NCI-H82 treated with DMSO at 0.1 percent for 48 hours (cell line): Measurements from ENCODE around the gene C5.

Experiments used
- DNase-seq: peaks from one replicate; lab custom pipeline; 2025; ENCODE audit not compliant: unreplicated experiment; lab: John Stamatoyannopoulos, UW

C5 gene

GRCh38 chr9:120942186-120943001 is 107.7 kb downstream of the C5 start:
- no peak for DNase-seq

DNA sequence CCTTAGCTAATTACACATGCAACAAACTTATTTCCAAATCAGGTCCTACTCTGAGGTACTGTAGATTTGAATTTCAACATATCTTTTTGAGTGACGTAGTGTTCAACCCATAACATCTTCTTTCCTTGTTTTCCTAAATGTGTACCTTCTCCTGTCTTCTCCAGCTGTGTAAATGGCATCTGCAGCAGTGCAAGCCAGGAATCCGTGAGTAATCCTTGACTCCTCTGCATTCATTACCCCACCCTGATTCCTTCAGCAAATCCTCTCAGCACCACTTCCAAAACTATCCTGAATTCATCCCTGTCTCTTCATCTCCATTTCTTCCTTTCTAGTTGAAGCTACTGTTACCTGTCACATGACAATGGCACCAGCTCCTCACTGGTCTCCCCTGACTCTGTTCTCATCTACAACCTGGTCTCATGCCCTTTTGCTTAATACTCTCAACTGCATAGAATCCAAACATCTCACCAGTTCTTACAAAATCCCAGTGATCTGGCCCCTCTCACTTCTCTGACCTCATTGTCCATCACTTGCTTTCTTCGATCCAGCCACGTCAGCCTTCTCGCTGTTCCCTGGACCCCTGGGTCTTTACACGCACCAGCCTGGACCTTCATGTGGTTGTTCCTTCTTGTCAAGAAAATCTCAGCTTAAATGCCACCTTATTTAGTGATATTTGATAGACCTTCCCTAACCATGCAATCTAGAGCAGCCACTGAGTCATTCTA is 108.9 kb downstream of the C5 start:
- DNase-seq: no peak

- DNase-seq: no peak
Observed at GRCh38 chr9:120940573-120940972, 109.5 kb downstream of the C5 start.

DNA sequence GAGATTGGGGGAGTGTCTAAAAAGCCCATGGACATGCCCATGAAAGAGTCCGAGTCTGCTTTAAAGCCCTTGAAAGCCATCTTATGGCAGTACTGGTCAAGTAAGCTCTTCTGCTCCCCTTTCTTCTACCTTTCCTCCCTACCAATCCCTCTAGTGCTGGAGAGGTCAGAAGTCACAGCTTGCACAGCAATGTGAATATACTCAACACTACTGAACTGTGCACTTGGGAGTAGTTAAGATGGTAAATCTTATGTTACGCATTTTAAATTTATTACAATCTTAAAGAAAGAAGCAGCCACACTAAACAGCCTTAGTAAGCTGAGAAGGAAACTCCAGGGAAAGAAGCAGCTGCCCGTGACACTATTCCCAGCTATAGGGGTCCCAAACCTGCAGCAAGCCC is 111.2 kb downstream of the C5 start:
- no peak for DNase-seq

- no peak for DNase-seq
Observed at GRCh38 chr9:120937596-120937995, 112.5 kb downstream of the C5 start.

- DNase-seq: no peak
Observed at GRCh38 chr9:120937127-120937526, 112.9 kb downstream of the C5 start.

GRCh38 chr9:120936764-120937122 is 113.3 kb downstream of the C5 start:
- DNase-seq: no peak

- DNase-seq: peak; percentile 79
Observed at GRCh38 chr9:120936011-120936763, 113.9 kb downstream of the C5 start.

DNA sequence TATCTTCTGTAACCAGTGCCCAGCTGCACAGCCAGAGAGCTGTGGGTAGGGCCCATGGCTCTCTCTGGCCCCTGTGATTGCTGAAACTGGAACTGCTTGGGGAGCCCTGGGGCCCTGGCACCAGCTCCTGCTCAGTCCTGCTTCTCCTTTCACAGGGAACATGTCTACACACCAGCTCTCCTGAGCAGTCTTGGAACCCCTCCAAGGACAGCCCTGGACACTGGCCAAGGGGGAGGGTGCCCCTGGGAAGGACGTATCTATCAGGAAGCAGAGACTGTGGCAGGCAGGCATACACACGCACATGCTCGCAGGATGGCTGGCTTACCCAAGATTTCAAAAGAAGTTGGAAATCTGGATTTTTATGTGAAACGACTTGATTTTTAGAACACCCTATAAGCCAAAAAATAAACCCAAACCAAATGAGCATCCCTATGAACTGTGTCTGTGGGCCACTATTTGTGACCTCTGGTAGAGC is 114.7 kb downstream of the C5 start:
- peak; percentile 39 for DNase-seq

DNA sequence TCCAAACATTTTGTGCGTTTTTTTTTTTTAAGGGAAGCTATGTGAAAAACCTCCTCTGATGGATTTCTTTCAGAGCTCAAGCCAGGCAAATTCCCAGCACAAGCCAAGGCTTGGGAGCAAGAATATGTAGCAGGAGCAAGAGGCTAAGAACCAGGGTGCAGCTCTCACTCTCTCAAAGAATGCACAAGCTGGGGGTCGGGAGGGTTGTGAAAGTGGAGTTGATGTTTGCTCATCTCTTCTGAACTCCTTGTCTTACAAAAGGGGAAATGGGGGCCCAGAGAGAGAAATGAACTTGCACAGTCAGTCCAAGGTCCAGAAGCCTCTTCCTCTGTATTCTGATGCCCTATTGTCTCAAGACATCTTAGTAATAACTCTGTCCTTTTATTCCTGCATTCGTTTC is 115.8 kb downstream of the C5 start:
- DNase-seq: no peak

- DNase-seq: no peak
Observed at GRCh38 chr9:120933310-120934055, 116.6 kb downstream of the C5 start.

GRCh38 chr9:120932086-120932823 is 117.8 kb downstream of the C5 start:
- peak; percentile 74 for DNase-seq

DNA sequence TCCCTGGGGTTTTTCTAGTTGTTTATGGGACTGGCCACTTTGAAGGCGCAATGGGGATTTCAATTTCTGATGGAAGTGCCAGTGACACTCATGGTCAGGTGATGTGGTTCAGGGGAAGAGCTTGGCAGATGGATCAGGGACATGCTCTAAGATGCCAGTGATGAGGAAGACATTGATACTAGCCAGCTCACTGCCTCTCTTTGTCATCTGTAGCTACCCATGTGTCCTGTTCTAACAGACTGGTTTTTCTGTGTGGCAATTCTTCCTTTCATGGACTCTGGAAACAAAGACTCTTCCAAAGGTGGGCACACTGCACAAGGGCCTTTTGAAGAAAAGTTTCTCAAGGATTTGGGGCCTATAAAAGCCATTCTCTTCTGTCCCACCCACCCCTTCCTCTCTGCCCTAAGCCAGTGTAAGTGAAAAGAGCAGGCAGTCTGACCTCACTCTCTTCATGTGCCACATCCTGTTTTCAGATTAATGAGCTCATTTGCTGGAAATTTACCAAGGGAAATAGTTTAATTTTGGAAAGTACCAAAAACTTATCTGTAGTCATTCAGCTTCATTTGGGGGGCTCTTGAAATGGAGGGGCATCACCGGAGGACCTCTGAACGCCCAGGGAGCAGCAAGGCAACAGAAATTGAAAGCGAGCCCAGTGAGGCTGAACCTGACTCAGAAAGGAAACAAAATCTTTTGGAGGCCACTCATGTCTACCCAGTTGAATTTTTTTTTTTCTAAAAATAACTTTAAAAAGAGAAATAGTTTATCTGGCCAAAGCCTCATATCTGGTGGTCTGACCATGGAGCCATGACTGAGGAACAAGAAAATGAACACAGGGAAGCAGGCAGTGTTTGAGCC is 118.6 kb downstream of the C5 start:
- DNase-seq: no peak

DNA sequence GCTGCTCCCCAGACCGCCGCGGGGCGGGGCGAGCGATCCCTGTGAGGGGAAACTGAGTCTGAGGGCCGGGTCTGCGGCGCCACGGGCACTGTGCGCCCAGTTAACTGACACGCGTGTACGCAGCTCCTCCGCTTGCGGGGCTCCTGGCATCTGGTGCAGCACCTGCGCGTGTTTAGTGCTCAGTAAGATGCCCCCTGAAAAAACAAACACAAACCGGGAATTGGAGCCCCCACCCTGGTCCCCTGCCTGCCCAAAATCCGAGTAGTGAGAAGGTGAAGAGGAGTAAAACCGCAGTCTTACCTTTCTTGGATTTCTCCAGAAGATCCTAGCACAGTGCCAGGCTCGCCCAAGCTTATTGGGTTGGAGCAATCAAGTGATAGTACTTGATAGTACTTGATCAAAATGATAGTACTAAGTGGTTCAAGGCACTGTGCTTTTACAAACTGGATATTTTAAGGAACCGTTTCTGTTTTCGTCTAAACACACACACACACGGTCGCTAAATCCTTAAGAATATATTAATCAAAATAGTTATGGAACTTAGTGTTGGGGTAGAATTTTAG is 120.8 kb downstream of the C5 start:
- DNase-seq: no peak

- DNase-seq: no peak
Observed at GRCh38 chr9:120928483-120929228, 121.4 kb downstream of the C5 start.

DNA sequence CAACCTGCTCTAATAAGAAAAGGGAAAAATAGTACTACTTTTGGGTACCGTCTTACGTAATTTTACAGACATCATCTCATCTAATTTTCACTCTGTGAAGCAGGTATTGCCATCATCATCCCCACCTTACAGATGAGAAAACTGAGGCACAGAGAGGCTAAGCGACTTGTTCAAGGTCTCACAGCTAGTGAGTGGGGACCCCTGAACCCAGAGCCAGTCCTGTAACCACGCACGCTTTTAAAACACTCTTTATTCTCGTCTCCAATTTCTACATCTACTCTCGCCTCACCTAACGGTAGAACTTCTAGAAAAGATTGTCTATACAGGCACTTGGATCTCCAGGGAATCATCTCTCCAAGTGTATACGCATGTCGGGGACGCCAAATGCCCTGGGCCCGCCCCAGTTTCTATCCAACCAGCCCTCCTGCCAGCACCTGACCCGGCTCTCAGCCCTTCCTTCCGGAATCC is 122.0 kb downstream of the C5 start:
- DNase-seq: no peak

- DNase-seq: no peak
Observed at GRCh38 chr9:120927269-120928014, 122.6 kb downstream of the C5 start.
